Measurements from ENCODE around the gene TPSG1. TPM values are rescaled to one million over a fixed set of nuclear protein-coding genes. Genes with fewer than 3 reads are reported as not detected.

The TPSG1 gene
- total RNA-seq, 6 experiments from 2014 or later = 0.20 to 0.43 (median 0.43) TPM; not detected in 3

DNA sequence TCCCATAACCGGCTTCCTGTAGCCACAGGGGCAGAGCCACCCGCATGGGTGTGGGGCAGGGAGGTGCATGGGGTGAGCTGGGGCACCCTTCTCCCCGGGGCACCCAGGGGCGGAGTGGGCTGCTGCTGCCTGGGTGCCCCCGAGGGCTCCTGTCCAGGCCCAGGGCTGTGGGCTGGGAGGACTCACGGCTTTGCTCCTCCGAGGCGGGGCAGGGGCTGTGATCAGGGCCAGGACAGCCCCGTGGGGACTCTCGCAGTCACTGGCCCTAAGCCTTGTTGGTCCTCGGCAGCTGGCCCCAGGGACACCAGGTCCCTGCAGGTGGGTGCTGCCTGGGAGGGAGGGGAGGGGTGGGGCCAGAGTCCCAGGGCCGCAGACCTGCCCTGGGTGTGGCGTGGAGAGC lies 52.4 kb downstream of the TPSG1 start:
- Histone ChIP-seq H3K4me3 (no peak overlapping the region), H3K4me1 (peaks cover 0 to 10% (median 4%) of the 10 kb centered on the region in 4 donors), H3K27me3 (no peaks in the 10 kb centered on the region), H3K9me3 (no peaks in the 10 kb centered on the region), H3K36me3 (no peaks in the 10 kb centered on the region), H3K27ac (no peak overlapping the region)
- TF ChIP-seq, protein P1, sequence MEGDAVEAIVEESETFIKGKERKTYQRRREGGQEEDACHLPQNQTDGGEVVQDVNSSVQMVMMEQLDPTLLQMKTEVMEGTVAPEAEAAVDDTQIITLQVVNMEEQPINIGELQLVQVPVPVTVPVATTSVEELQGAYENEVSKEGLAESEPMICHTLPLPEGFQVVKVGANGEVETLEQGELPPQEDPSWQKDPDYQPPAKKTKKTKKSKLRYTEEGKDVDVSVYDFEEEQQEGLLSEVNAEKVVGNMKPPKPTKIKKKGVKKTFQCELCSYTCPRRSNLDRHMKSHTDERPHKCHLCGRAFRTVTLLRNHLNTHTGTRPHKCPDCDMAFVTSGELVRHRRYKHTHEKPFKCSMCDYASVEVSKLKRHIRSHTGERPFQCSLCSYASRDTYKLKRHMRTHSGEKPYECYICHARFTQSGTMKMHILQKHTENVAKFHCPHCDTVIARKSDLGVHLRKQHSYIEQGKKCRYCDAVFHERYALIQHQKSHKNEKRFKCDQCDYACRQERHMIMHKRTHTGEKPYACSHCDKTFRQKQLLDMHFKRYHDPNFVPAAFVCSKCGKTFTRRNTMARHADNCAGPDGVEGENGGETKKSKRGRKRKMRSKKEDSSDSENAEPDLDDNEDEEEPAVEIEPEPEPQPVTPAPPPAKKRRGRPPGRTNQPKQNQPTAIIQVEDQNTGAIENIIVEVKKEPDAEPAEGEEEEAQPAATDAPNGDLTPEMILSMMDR (IDR thresholded peaks at IDR 0.05) = no peak
- no peak for TF ChIP-seq POLR2A (IDR thresholded peaks at IDR 0.05)
- 73% methylated on average over 2 of the region's 13 CpGs for WGBS (ENCODE audit: insufficient coverage, low coverage, low lambda C conversion rate, missing lambda C conversion rate)
- DNase-seq = no peak
- ATAC-seq = no peak
- intact Hi-C loops (cut with DNase I) = no loop called here

DNA sequence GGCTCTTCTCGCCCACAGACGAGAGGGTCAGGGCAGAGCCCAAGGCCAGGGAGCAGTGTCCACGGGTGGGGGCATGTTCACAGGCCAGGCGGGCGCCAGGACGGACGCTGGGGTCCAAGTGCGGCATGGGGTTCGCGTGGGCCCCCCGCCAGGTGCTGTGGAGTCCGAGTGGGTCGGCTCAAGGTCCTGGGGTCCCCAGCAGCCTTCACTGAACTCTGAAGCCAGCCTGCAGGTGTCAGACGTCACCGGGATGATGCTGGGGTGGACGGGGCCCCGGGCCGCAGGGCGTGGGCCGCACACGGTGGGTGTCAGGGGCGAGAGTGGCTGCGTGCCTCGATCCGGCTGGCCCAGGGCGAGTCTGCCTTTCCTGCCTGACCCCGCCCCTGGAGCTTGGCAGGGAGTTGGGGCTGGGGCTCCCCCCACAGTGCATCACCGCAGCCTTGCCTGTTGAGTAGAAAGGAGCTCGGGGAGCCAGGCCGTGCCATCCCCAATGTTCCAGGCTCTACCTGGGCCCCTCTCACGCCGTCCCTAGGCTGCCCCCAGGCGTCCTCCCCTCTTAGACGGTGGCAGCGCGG lies 53.1 kb downstream of the TPSG1 start:
- no peak for ATAC-seq
- Histone ChIP-seq H3K9me3 (no peaks in the 10 kb centered on the region), H3K4me3 (no peak overlapping the region), H3K36me3 (no peaks in the 10 kb centered on the region), H3K27ac (no peak overlapping the region), H3K4me1 (peaks cover 0 to 10% (median 4%) of the 10 kb centered on the region in 4 donors), H3K27me3 (no peaks in the 10 kb centered on the region)
- no peak for DNase-seq
- intact Hi-C loops (cut with DNase I) = no loop called here
- WGBS (ENCODE audit: insufficient coverage, low coverage, low lambda C conversion rate, missing lambda C conversion rate) = no CpG with 5 or more reads among the region's 36 CpGs
- TF ChIP-seq POLR2A (IDR thresholded peaks at IDR 0.05) = no peak
- TF ChIP-seq, protein P1 (IDR thresholded peaks at IDR 0.05) = no peak

Other genes with a start within 250 kb of the TPSG1 start
- under 1 TPM in 3 of 6 experiments, not detected in 3; 0.07 to 0.13 (median 0.09) TPM for gene SOX8, start 243.5 kb downstream of the TPSG1 start, total RNA-seq
- gene SSTR5, start 152.5 kb downstream of the TPSG1 start, total RNA-seq = not detected
- gene C1QTNF8, start 129.0 kb downstream of the TPSG1 start, total RNA-seq = not detected
- gene CACNA1H, start 72.2 kb downstream of the TPSG1 start, total RNA-seq = 10 to 100 TPM in 1 of 6 experiments, 1 to 10 TPM in 3, under 1 TPM in 2; 0.56 to 14.0 (median 5.0) TPM
- 1 to 10 TPM in 2 of 6 experiments, under 1 TPM in 2, not detected in 2; 0.24 to 1.6 (median 0.83) TPM for gene TPSB2, start 4.9 kb upstream of the TPSG1 start, total RNA-seq
- 1 to 10 TPM in 1 of 6 experiments, under 1 TPM in 4, not detected in 1; 0.39 to 1.1 (median 0.81) TPM for gene TPSAB1, start 15.4 kb upstream of the TPSG1 start, total RNA-seq
- not detected for gene TPSD1, start 30.8 kb upstream of the TPSG1 start, total RNA-seq
- 10 to 100 TPM; 25.0 to 48.0 (median 39.3) TPM for gene UBE2I, start 84.4 kb upstream of the TPSG1 start, total RNA-seq
- gene BAIAP3, start 108.4 kb upstream of the TPSG1 start, total RNA-seq = 1 to 10 TPM; 5.4 to 7.6 (median 5.8) TPM
- 10 to 100 TPM; 20.7 to 66.5 (median 24.5) TPM for gene TSR3, start 126.6 kb upstream of the TPSG1 start, total RNA-seq
- 10 to 100 TPM; 44.3 to 72.8 (median 63.0) TPM for gene GNPTG, start 126.7 kb upstream of the TPSG1 start, total RNA-seq
- gene UNKL, start 189.4 kb upstream of the TPSG1 start, total RNA-seq = 10 to 100 TPM in 4 of 6 experiments, 1 to 10 TPM in 2; 9.0 to 14.2 (median 12.0) TPM
- 10 to 100 TPM in 1 of 6 experiments, 1 to 10 TPM in 5; 5.6 to 11.5 (median 6.0) TPM for gene UQCC4, start 195.5 kb upstream of the TPSG1 start, total RNA-seq
- not detected for gene PERCC1, start 205.8 kb upstream of the TPSG1 start, total RNA-seq
- gene CCDC154, start 219.3 kb upstream of the TPSG1 start, total RNA-seq = 1 to 10 TPM in 2 of 6 experiments, under 1 TPM in 3, not detected in 1; 0.25 to 1.7 (median 0.79) TPM
- gene CLCN7, start 249.8 kb upstream of the TPSG1 start, total RNA-seq = 10 to 100 TPM; 36.0 to 50.8 (median 40.8) TPM